UCSD-AML1 (cell line): ENCODE measurements around the gene SASH1.
"Not testable (repeated sequence)": the region's sequence is repeated elsewhere in the genome, so short reads cannot be mapped to it uniquely, and the experiment has no call there.

Experiments used
- DNase-seq: peaks from one replicate; lab custom pipeline; 2025; ENCODE audit not compliant: unreplicated experiment; lab: John Stamatoyannopoulos, UW

The SASH1 gene

DNA sequence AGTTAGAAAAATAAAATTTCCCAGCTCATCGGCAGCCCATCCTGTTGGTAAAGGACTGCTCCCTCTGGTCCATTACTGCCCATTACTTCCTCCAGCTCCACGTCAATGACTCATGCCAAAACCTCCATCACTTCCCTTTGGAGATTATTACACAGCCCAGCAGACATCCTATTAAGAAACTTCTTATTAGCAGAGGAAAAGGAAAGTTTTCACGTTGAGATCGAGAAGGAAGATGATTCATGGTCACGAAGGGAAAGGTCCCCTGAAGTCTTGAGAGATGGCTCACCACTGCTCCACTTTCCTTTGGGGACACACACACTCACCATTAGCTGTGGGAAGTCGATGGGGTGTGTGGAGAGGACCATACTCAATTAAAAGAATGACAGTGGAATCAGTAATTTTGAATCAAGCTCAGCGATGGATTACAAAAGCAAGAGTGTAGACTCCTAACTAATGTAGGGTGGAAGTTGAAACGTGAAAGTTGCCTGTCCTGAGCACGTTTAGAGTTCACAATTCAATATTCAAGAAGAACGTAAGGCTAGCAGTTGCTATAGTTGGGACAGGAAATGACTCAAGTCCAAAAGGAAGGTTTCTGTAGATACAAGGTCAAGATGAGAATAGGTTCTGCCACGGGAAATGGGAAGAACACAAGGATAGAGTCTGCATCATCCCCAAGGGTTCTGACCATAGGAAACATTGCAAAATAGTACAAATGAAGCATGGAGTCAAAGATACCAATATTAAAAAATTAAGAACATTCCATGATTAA, 21.6 kb downstream of the SASH1 start:
- DNase-seq, result no peak

DNA sequence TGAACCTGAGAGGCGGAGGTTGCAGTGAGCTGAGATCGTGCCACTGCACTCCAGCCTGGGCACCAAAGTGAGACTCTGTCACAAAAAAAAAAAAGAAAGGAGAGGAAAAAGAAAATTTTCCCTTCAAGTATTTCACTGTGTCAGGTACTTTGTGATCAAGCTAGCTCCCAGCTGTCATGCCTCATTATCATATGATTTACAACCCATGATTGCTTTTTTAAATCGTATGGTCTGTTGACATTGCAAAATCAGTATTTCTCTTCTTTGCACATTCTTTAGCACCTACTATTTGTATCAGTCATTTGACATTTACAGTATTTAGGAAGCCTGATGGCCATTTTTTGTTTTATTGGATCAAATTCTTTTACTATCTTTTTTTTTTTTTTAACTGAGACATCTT, 22.4 kb downstream of the SASH1 start:
- no peak for DNase-seq

DNA sequence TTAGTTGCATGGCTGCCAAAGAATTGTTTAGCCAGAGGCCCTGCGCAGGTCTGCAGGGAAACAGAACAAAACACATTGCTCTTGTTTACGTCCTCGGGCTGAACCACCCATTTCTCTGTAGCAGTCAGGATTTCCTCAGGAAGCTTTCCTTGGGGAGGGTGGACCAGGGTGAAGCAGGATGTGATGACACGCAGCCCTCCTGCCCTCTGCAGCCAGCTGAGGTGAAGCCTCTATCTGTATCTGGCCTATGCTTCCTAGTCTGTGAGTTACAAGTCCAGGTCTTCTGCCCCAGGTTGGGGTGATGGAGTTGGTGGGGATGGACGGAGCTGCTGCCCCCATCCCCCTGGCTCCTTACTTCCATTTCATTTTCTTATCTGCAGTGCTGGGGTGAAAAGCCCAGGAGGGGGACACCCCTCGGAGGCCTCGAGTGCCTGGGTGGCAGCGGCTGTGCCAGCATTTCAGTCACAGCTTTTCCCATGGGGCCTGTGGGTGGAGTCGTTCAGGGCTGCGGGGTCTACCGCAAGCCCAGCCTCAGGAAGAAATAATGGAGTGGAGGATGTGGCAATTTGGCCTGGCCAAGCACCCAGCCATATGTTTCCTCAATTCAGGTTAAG, 24.9 kb downstream of the SASH1 start:
- peak; percentile 73 for DNase-seq

DNA sequence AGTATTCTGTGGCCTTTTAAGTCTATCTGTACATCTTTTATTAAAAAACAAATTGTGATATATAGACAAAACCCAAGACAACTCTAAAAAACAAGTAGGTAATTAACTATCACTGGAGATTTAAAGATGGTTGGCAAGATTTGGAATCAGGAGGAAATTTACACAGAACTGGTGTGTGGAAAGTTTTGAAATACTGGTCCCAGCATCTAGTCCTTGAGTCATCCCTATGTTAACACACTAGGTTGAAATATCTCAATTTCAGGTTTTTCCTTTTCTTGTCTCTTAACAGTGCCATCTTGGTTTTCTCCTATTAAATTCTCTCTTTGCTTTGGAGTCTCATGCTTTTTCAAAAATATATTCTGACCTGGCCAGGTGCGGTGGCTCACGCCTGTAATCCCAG, 27.5 kb downstream of the SASH1 start:
- DNase-seq, result no peak

DNA sequence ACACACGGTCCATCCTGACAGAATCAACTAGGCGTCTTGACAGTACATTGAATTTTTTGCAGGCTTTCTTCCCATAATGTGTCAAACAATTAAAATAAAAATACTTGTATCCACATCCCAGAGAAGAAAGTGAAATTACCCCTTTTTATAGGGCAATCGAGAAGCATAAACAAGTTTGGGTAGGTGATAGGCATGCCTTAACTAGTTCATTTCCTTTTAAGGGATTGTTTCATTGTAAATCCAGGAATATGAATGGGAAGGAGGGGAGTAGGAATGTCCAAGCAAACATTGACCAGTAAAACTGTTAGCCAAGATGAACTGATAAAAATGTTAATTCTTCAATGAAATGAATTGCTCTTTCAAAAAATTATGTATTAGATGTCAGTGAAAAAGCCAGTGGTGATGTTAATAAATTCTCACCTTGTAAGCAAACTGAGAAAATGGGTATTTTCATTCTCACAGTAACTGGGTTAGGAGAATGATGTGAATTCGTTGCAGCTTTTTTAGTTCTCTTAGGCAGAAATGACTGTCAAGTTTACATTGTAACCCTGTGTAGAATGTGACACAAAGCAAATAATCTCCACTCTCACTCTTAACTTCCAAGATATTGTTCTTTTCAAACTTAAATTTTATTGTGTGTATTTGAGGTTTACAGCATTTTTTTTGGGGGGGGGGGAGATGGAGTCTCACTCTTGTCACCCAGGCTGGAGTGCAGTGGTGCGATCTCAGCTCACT, 31.6 kb downstream of the SASH1 start:
- no peak for DNase-seq

DNA sequence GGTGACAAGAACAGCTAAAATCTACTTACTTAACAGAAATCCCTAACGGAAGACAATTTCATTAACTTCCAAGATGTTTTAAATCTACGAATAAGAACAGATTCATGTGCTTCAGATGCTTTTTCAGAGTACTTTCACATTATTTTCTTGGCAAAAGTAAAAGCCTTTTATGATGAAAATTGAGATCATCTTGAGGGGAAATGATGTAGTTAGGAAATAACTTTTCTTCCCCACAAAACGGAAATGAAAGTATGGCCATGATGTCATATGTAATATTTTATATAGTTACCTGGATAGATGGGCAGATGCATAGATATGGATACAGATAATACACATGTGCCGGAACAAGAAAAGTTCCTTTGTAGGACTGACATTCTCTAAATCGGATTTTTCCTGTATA, 32.8 kb downstream of the SASH1 start:
- DNase-seq, result no peak

DNA sequence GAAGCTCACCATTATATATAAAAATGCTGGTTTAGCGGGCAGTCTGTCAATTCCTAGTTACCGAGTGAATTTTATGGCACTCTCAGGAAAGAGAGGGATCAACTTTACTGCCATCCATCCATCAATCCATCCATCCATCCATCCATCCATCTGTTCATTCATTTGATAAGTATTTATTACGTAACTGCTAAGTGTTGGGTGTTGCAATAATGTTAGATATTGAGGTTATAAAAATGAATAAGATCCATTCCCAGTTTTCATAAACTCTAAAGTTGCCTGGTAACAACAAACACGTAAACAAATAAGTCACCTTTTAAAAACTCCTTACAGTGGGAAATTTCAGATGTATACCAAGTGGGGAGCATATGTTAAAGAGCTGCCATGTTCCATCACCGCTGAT, 36.8 kb downstream of the SASH1 start:
- DNase-seq, result no peak

DNA sequence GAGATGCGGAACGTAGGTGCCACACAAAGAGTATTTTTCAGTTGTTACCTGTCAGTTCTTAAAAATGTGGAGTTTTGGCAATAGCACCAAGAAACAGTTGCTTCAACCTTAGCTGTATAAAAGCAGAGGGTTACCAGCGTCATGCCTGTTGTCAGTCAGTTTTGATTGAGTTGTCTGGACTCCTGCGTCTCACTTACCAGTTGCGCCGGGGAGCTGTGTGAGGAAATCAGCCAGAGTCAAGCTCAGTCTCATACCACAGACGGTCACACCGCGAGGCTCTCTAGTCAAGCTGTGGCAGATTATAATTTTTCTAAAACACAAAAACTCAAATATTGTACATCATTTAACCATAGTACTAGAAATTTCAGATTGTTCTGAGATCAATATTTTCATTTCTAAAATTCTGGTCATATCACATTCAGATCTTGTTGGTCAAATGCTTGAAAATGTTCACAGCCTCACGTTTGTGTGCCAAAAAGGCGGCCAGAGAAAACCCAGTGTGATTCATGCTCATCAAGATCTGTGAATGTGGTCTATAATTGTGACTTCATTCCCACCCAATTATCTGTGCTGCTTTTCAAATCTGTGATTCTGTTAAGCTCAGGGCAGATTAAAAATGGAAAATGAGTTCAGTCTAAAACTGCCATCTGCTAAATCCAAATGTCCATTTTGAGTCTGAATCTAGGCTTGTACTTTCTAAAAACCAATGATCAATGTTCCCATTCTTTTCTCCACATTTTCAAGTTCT, 37.5 kb downstream of the SASH1 start:
- no peak for DNase-seq

DNA sequence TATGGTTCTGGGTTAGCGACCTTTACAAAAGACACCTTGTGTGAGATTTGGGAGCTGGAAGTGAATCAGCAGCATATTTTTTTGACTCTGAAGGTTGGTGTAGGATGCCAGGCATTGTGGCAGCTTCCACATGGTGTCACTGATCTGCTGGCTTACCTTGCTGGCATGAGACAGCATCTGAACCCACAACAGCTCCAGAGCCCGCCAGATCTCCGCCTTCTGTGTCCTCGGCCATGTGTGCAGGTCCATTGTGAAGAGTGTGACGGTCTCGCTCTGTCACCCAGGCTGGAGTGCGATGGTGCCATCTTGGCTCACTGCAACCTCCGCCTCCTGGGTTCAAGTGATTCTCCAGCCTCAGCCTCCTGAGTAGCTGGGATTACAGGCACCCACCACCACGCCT, 39.4 kb downstream of the SASH1 start:
- not testable (repeated sequence) for DNase-seq

DNA sequence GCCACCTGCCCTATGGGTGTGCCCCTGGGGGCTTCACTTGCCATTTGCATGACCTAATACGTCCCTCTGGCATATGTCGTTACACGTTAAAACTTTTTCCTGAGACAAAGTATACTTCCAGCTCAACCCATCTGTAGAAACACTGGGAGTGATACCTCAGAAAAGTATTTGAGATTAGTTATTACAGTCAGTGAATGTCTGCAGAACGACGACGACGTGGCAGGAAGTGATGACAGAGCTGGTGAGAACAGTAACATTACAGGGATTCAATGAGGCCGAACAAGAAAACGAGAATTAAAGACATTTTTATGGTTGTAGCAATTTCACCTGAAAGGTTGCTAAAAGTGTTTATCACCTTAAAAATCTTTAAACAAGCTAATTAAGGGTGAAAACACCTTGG, 40.2 kb downstream of the SASH1 start:
- DNase-seq, result no peak

DNA sequence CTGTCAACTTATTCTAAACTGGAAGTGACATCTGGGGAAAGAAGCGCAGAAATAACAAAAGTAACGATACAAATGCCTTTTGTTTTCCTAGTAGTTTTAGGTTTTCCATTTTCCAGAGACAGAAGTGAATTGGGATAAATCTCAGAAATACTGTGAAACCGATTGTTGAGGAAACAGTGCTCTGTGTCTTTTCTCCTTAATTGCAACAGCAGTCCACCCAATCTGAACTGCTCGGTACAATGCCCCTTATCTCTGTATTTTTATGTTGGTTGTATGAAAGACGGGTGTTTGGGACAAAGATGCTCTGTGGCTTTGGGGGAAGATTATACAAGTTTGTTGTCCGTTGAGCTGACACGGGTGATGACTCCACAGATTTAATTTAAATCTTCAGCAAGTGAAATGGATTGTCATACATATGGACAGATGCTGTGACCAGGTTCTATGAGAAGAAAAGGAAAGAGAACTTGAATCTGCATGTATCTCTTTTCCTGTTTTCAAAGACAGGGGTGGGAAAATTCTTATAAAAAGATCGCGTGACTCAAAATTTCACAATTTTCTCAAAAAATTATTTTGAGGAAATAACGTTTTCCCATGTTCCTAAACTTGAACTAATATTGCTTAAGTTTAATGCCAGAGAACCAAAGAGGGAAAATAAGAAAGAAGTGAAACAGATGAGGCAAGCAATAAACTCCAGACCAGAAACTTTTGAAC, 41.2 kb downstream of the SASH1 start:
- DNase-seq, result no peak

DNA sequence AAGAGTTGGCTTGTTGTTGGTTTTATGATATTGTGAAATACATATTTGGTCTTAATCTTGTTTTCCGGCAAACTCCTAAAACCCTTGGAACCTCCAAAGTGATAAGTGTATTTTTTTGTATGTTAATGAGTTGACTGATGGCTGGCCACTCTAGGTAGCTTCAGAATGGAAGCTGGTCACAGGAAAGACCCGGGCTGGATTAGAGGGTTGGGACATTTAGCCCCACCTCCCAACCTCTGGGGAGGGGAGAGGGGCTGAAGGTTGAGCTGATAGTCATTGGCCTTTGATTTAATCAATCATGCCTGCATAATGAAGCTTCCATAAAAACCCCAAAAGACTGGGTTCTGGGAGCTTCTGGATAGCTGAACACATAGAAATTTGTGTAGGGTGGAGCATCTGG, 42.7 kb downstream of the SASH1 start:
- no peak for DNase-seq

DNA sequence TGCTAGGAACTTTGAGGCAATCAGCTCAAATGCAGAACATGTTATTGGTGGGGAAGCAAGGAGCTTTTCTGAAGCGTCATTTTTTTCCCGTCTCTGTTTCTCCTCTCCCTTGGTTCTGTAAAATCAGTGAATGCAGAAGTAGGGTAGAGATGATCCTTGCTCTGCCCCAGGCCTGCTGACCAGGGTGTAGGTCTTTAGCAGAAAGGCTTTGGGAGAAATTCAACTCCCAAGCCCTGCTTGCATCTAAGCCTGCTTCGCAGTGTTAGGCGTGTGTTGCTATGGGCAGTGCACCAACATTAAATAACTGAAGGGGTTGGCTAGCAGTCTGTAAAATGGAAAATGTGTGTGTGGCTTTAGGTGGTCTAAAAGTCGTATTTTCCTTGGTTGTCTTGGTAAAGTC, 45.9 kb downstream of the SASH1 start:
- DNase-seq, result no peak

DNA sequence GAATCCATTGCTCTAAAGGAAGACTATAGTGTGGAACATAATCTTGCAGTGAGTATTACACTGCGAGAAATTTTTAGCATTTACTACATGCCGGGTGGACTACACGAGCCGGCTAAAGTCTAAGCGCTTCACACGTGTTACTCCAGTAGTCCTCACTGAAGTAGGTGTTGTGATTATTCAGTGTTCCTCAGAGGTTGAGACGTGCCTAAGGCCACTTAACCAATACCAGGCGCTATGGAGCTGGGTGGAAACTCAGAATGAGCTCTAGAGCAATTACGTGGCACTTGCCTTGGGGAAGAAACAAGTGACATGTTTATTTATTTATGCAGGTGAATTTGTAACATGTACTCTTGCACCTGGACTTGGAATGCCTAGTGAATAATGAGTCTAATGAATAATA, 46.4 kb downstream of the SASH1 start:
- no peak for DNase-seq

DNA sequence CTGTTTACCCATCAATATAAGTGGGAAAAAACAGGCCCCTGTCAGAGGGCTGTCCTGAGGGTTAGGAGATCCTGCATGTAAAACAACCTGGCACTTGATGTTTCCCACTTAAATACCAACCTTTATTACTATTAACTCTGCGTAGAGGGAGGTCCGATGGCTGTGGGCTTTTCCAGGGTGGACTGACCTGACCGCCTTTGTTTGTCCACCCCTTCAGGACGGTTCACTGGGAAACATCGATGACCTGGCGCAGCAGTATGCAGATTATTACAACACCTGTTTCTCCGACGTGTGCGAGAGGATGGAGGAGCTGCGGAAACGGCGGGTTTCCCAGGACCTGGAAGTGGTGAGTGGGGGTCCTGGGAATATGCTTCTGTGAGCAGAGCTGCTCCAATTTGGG, 47.3 kb downstream of the SASH1 start:
- no peak for DNase-seq

DNA sequence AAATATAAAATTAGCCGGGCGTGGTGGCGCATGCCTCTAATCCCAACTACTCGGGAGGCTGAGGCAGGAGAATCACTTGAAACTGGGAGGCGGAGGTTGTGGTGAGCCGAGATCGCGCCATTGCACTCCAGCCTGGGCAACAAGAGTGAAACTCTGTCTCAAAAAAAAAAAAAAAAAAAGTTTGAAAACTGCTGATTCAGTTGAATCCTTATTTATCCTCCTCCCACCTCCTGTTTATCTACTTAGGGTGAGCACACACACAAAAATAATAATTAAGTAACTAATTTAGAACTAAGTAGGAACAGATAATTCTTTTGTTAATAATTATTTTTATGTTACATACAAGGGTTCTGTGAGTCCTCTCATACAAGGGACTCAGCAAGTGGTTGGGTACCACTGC, 49.5 kb downstream of the SASH1 start:
- DNase-seq, result not testable (repeated sequence)

DNA sequence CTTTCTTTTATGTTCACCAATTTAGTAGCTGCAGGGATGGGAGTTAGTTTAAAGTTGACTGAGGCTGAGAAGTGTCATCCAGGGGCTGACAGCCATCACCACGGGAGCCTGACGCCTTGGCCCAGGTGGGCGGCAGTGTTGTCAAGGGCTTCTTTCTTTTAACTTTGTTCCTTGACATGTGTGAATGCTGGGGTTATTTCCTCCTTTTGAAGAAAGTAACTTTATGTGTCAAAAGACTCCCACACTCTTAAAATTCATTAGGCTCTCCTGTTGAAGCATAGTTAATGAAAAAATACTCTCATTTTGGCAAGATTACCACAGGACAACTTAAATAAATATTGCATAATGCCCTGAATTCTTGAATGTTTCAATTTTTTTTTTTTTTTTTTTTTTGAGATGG, 50.0 kb downstream of the SASH1 start:
- DNase-seq, result no peak

DNA sequence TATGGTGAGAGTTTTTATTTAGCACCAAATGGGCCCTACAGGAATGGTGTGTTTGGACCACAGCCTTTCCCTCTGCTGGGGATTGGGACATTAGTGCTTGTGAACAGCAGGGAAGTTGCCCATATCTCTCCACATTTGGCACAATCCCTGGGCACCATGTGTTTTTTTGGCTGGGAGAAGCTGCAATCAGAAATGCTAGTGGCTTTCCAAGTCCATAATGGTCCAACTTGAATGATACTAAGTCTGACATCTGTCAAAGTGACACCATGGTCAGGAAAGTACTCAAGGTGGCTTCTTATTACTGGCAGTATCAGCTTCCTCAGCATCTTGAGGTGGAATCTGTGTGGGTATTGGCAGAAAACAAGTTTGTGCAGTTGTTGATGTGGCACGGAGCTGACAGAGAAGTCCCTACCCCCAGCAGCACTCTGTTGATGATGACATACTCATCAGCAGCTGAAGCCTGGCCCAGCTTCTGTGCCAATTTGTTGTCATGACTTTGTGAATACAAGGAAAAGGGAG, 53.0 kb downstream of the SASH1 start:
- DNase-seq, result no peak

DNA sequence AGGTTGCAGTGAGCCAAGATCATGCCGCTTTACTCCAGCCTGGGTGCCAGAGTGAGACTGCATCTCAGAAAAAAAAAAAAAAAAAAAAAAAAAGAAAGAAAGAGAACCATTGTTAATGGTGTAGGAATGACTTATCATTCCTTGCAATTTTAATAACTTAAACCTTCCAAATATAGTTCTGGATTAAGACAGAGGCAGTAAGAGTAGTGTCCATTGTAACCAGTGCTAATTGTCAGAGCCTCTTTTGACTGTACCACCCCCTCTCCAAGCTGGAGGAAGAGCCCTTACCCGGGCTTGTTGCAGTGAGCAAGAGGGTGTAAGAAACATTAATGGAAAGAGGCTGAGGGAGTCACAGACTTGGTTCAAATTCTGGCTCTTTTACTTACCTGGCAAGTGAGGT, 53.8 kb downstream of the SASH1 start:
- DNase-seq, result no peak

DNA sequence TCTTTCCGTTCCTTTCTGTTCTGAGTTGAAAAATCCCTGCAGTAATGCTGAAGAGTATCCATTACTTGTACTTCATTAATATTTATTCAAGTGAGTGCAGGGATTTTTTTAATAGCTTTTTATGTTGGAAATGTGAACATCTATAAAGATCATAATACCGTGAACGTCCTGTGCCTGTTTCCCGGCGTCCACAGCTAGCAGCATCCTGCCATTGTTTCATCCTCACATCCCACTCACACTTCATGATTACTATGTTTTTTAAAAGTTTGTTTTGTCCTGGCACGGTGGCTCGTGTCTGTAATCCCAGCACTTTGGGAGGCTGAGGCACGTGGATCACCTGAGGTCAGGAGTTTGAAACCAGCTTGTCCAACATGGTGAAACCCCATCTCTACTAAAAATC, 54.3 kb downstream of the SASH1 start:
- no peak for DNase-seq

DNA sequence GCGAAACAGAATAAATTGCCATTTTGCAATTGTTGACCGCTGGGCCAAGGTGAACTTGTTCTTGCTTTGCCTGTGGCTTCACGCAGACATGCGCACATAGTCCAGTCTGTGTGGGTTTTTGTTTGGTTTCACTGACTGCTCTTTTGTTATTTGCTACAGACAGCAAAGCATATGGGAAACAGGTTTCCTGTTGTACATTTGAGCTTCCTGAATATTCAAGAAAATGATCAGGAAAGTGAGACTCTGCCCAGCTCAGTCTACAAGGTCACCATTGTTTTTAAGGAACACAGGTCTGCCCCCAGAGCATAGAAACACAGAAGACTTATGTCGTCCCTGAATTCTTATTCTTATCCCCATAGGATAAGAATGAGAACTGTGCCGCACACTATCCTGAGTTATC, 55.6 kb downstream of the SASH1 start:
- no peak for DNase-seq
